Keratinocyte (primary cell): ENCODE results near the gene LMAN2L. TPM values are rescaled to one million over a fixed set of nuclear protein-coding genes. Genes with fewer than 3 reads are reported as not detected.

Experiments used
- DNase-seq: peaks from one replicate; pipeline ENCODE4 v3.0.0-alpha.2; 2011; ENCODE audit warnings: low read depth, missing footprints, low spot score
- FAIRE-seq: peaks from 2 replicates; lab custom pipeline; 2011; peaks lifted over from hg19 to GRCh38; lab: Jason Lieb, UNC
- H2AFZ ChIP-seq: 2 replicates; pipeline ENCODE4 v1.6.0; 2012; ENCODE audit warnings: low read length, control low read depth, inconsistent platforms; ENCODE audit not compliant: control insufficient read depth
- H3K27ac ChIP-seq: 2 replicates; pipeline ENCODE4 v1.5.1; 2011; ENCODE audit warnings: low read length; ENCODE audit not compliant: control insufficient read depth, insufficient read depth
- H3K27me3 ChIP-seq: 3 replicates; pipeline ENCODE4 v1.6.0; 2011; ENCODE audit warnings: low read length; ENCODE audit not compliant: control insufficient read depth, insufficient read depth; ENCODE audit errors: extremely low read depth
- H3K36me3 ChIP-seq, 2 experiments: 2 replicates in 1 of 2; 3 replicates in 1 of 2; pipeline ENCODE4 v1.5.1; 2011; ENCODE audit warnings: low read length in 2 of 2, mild to moderate bottlenecking in 1 of 2; ENCODE audit not compliant: control insufficient read depth in 2 of 2, insufficient read depth in 2 of 2; ENCODE audit errors: extremely low read depth in 1 of 2
- H3K4me1 ChIP-seq: 3 replicates; pipeline ENCODE4 v1.5.1; 2011; ENCODE audit warnings: low read length; ENCODE audit not compliant: control insufficient read depth, insufficient read depth; ENCODE audit errors: extremely low read depth
- H3K4me2 ChIP-seq: 3 replicates; pipeline ENCODE4 v1.6.0; 2011; ENCODE audit warnings: low read depth, low read length; ENCODE audit not compliant: control insufficient read depth, insufficient read depth; ENCODE audit errors: extremely low read depth
- H3K4me3 ChIP-seq, 3 experiments: fragments of 200-600 bp in 1 of 3; sonication (generic) in 1 of 3; 2 replicates in 2 of 3; 3 replicates in 1 of 3; pipeline ENCODE4 v1.5.1; 2011 to 2016; ENCODE audit warnings: low read length in 3 of 3, mild to moderate bottlenecking in 3 of 3, control low read depth in 2 of 3, inconsistent platforms in 1 of 3, low read depth in 1 of 3, mixed read lengths in 1 of 3, mixed run types in 1 of 3, moderate library complexity in 1 of 3; ENCODE audit not compliant: control insufficient read depth in 2 of 3, insufficient read depth in 2 of 3; ENCODE audit errors: extremely low read depth in 1 of 3
- H3K79me2 ChIP-seq: 2 replicates; pipeline ENCODE4 v1.6.0; 2012; ENCODE audit warnings: low read length; ENCODE audit not compliant: control insufficient read depth, insufficient read depth
- H3K9ac ChIP-seq: 3 replicates; pipeline ENCODE4 v1.6.0; 2011; ENCODE audit warnings: low read length; ENCODE audit not compliant: control insufficient read depth, insufficient read depth; ENCODE audit errors: extremely low read depth
- H3K9me1 ChIP-seq: 3 replicates; pipeline ENCODE4 v1.6.0; 2011; ENCODE audit warnings: low read length; ENCODE audit not compliant: control insufficient read depth, insufficient read depth; ENCODE audit errors: extremely low read depth
- H3K9me3 ChIP-seq: 2 replicates; pipeline ENCODE4 v1.5.1; 2012; ENCODE audit warnings: low read depth, low read length; ENCODE audit not compliant: control insufficient read depth
- H4K20me1 ChIP-seq: 3 replicates; pipeline ENCODE4 v1.6.0; 2011; ENCODE audit warnings: low read length; ENCODE audit not compliant: control insufficient read depth, insufficient read depth; ENCODE audit errors: extremely low read depth
- EZH2 ChIP-seq: IDR thresholded peaks from one replicate; pipeline ENCODE4 v1.6.1; 2012; ENCODE audit warnings: inconsistent platforms, mild to moderate bottlenecking, low read length, moderate library complexity
- dilution Hi-C: fragments of 300-500 bp; cut with MboI; formaldehyde crosslinking; loops from one replicate; pipeline ENCODE4 v1.7.0; 2020; ENCODE audit warnings: low sequenced_read_pairs; ENCODE audit not compliant: extremely low pct_ligation_motif_present
- polyA plus RNA-seq, 5 experiments: library from polyadenylated mRNA; depleted of rRNA in 3 of 5; stranded (reverse) in 3 of 5; stranded (forward) in 1 of 5; unstranded in 1 of 5; fragments of >200 nt; gene quantifications; 1 replicate in 1 of 5; 2 replicates in 3 of 5; 3 replicates in 1 of 5; pipeline versions ENCODE4 v1.2.1 to v1.2.3, GENCODE V29; 2011 to 2012; ENCODE audit warnings: missing spikeins in 2 of 5, low read depth in 1 of 5, low replicate concordance in 1 of 5
- TF ChIP-seq, protein P1 (sequence below), 3 experiments: IDR thresholded peaks in 1 of 3; conservative IDR thresholded peaks in 1 of 3; optimal IDR thresholded peaks in 1 of 3; 2 replicates in 2 of 3; 3 replicates in 1 of 3; pipeline versions ENCODE3 to v1.5.1; 2011; ENCODE audit warnings: low read length in 3 of 3, mild to moderate bottlenecking in 3 of 3, moderate library complexity in 2 of 3, control low read depth in 1 of 3, inconsistent platforms in 1 of 3; ENCODE audit not compliant: insufficient read depth in 2 of 3; ENCODE audit errors: extremely low read depth in 1 of 3

The LMAN2L gene
- polyA plus RNA-seq, 1 donor (not counting 4 experiments of a cell fraction or from before 2014, with no cell fraction given) = 20.7 TPM

DNA sequence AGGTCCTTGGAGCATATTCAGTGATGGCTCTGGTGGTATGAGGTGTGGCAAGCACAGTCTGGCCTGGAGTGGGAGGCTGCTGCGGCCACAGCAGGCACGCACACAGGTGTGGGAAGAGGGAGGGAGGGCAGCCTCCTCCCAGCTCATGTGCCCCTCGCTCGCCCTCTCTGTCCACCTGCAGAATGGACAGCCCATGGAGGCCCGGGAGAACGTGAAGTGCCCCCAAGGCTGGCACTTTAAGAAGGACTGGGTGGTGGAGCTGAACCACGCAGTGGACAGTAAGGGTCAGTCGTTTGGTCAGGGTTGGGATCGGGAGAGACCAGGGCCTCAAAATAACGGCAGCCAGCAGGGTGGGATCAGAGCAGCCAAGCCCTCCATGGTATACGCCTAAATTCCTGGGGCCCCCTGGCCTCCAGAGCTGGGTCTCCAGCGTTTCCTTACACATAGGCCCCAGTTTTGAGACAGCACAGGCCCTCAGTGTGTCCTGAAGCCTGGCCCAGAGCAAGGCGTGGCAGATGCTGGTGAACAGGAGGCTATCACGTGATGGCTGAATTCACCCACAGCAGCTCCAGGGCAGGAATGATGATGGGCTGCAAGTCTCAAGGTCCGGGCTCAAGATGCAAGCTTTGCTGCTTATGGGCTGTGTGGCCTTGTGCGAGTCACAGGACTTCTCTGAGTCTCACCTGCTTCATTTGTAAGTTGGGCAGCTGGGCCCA, 49.4 kb downstream of the LMAN2L start:
- Histone ChIP-seq H3K27me3 (peaks cover 9% of the 10 kb centered on the region), H3K9me3 (no peaks in the 10 kb centered on the region), H3K9ac (no peak overlapping the region), H3K9me1 (no peaks in the 10 kb centered on the region), H3K4me1 (no peaks in the 10 kb centered on the region), H2AFZ (no peak overlapping the region), H3K36me3 (no peaks in the 10 kb centered on the region), H3K79me2 (no peaks in the 10 kb centered on the region), H4K20me1 (no peaks in the 10 kb centered on the region), H3K27ac (no peak overlapping the region), H3K4me3 (no peak overlapping the region), H3K4me2 (no peak overlapping the region)
- dilution Hi-C loops = no loop called here
- FAIRE-seq (no peak), DNase-seq (no peak)
- TF ChIP-seq EZH2 = no peak
- TF ChIP-seq, protein P1, sequence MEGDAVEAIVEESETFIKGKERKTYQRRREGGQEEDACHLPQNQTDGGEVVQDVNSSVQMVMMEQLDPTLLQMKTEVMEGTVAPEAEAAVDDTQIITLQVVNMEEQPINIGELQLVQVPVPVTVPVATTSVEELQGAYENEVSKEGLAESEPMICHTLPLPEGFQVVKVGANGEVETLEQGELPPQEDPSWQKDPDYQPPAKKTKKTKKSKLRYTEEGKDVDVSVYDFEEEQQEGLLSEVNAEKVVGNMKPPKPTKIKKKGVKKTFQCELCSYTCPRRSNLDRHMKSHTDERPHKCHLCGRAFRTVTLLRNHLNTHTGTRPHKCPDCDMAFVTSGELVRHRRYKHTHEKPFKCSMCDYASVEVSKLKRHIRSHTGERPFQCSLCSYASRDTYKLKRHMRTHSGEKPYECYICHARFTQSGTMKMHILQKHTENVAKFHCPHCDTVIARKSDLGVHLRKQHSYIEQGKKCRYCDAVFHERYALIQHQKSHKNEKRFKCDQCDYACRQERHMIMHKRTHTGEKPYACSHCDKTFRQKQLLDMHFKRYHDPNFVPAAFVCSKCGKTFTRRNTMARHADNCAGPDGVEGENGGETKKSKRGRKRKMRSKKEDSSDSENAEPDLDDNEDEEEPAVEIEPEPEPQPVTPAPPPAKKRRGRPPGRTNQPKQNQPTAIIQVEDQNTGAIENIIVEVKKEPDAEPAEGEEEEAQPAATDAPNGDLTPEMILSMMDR (optimal IDR thresholded peaks at IDR 0.05 in 1 of 3, IDR thresholded peaks at IDR 0.05 in 1 of 3, conservative IDR thresholded peaks at IDR 0.05 in 1 of 3; ENCODE audit: extremely low read depth in 1 of 3, insufficient read depth in 2 of 3, low read length in 3 of 3) = no peak

DNA sequence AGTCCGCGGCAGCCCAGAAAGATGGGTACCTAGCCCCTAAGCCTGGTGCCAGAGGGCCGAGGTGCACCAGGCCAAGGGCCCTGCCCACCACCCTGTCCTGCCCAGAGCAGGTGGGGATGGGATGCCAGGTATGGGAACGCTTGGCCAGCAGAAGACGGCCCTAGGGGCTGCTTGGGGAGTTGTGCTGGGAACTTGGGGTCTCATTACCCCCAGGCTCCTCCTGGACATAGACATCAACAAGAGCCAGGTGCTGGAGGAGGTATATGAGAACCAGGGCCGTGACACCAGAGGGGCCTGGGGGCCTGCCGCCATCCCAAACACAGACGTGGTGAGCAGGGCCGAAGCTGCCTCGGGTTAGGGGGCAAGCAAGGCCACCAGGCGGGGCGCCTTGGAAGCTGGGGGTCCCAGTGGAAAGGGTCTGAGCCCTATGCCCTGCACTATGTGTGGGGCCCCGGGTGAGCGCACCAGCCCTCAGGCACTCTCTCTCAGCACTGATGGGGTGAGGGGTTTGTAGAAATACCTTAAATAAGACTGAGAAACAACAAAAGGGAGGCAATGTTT, 50.4 kb downstream of the LMAN2L start:
- no peaks in the 10 kb centered on the region for H3K79me2 ChIP-seq
- H3K9me3 ChIP-seq = no peaks in the 10 kb centered on the region
- no peak overlapping the region for H3K9ac ChIP-seq
- H3K4me1 ChIP-seq = no peaks in the 10 kb centered on the region
- dilution Hi-C loops = no loop called here
- H3K4me2 ChIP-seq = no peak overlapping the region
- no peak for TF ChIP-seq EZH2
- TF ChIP-seq, protein P1 (optimal IDR thresholded peaks at IDR 0.05 in 1 of 3, IDR thresholded peaks at IDR 0.05 in 1 of 3, conservative IDR thresholded peaks at IDR 0.05 in 1 of 3; ENCODE audit: extremely low read depth in 1 of 3, insufficient read depth in 2 of 3, low read length in 3 of 3) = no peak
- H3K36me3 ChIP-seq = no peaks in the 10 kb centered on the region
- FAIRE-seq = no peak
- no peaks in the 10 kb centered on the region for H4K20me1 ChIP-seq
- H2AFZ ChIP-seq = no peak overlapping the region
- H3K27ac ChIP-seq = no peak overlapping the region
- H3K27me3 ChIP-seq = peaks cover 18% of the 10 kb centered on the region
- H3K4me3 ChIP-seq = no peak overlapping the region
- no peaks in the 10 kb centered on the region for H3K9me1 ChIP-seq
- no peak for DNase-seq
